Stimulated activated CD8-positive, alpha-beta memory T cell treated with anti-CD3 and anti-CD28 coated beads, Interleukin-7, amount 100 ng/mL, for 48 hours (primary cell): ENCODE data around the gene SLC35F3.

Experiments used
- DNase-seq, 2 donors: peaks; one replicate each; pipeline ENCODE4 v3.0.0-alpha.2; 2020; ENCODE audit warnings: low read depth in 1 of 2; ENCODE audit errors: extremely low read depth in 1 of 2

SLC35F3 gene

DNA sequence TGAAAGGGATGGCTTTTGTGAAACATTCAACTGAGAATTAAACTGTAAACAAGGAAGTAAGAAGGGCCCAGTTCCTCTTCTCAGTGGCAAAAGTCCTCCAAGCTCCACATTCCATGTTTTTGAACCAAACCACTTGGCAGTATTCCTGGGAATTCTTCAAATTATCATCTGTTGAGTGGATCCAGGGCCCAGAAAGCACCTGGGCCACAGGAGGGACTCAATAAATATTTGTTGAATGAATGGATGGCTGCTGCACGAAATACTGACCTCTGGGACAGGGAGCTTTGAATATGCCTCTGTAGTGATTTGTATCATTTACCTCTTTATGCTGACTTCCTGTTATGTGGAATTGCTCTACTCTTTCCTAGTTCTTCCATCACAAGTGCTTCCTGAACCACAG, 4.7 kb downstream of the SLC35F3 start:
- DNase-seq: no peak

GRCh38 chr1:233912447-233912846, 8.0 kb downstream of the SLC35F3 start:
- no peak for DNase-seq

- no peak for DNase-seq
Observed at GRCh38 chr1:233912909-233913308, 8.4 kb downstream of the SLC35F3 start.

DNA sequence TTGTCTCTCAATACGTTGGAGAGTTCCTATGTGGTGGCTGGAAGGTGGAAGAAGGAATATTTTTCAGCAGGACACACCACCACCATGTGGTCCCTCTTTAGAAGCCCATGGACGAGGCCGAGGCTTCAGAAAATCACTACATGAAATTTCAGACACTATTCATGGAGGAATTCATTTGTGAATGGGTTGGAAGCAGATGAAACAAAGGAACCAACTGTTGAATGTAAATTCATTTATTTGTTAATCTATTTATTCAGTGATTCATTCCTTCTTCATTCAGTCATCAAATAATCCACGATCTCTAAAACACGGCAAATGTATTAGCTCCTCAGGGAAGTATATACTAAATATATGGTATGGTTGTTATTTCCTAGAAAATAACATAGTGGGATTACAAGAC, 12.2 kb downstream of the SLC35F3 start:
- DNase-seq: no peak

DNA sequence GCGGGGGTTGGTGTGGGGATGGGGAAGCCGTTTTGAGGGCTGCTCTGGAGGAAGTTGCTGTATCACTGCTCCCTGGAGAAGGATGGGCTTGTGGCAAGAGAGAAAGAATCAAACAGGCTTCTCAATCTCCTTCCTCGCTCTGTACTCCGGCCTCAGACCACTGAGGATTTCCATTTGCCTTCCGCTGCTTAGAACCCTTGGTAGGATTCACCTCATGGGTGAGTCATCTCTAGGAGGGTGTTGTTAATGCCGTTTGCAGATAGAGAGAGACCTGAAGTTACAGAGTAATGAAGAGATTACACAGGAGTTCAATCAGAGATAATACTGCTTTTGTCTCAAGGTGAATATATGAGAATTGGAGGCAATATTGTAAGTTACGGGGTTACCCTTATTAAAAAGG, 15.3 kb downstream of the SLC35F3 start:
- no peak for DNase-seq

- no peak for DNase-seq
Observed at GRCh38 chr1:233928123-233928522, 23.6 kb downstream of the SLC35F3 start.

- DNase-seq: no peak
Observed at GRCh38 chr1:233933339-233933738, 28.9 kb downstream of the SLC35F3 start.

DNA sequence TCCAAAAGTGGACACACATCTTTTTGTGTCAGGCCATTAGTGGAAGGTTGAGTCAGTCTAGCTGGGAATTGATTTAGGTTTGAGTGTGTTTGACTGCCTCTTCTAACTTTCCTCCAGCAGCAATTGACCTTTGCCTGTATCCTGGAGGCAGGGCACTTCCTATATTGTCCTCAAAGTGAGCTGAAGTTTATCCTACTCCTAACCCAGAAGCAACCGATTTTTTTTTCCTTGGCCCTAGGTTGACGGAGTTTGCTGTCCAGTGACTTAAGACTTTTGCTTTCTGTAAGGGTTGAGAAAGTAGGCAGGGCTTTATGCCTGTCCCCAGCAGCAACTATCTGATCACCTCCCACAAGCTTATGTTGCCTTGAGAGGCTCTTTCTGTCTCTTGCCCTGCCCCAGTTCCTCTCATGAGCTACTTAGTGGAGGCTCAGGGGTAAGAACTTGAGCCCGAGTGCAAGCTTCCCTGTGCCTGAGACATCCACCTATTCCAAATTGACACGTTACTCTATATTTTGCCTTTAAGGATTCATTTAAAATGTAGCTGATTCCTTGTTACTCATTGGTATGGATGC, 30.9 kb downstream of the SLC35F3 start:
- no peak for DNase-seq

GRCh38 chr1:233936422-233936821, 31.9 kb downstream of the SLC35F3 start:
- DNase-seq: no peak

DNA sequence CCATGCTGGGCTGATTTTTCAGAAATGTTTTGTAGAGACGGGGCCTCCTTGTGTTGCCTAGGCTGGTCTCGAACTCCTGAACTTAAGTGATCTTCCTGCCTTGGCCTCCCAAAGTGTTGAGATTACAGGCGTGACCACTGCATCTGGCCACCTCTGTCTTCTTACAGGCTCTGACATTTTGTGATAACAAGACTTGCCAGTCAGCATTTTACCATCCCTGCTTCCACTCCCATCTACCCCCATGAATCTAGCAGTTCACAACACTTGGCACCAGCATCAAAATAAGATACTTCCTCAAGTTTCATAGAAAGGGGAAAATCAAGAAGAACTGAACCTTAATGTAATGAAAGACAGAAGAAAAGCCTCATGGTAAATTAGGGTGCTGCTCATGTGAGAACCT, 32.4 kb downstream of the SLC35F3 start:
- DNase-seq: no peak

DNA sequence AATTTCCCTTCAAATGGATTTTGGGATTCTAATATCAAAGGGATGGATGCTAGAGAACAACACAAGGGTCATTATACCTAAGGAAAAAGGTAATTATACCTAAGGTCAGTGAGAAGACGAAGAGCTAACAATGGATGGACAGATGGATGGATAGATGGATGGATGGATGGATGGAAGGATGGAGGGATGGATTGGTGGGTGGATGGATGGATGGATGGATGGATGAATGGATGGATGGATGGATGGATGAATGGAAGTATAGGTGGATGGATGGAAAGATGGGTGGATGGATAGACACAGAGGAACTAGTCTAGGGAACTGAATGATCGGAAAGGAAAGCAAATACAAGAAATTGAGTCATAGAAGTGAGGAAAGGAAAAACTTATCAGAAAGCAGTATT, 34.0 kb downstream of the SLC35F3 start:
- no peak for DNase-seq

DNA sequence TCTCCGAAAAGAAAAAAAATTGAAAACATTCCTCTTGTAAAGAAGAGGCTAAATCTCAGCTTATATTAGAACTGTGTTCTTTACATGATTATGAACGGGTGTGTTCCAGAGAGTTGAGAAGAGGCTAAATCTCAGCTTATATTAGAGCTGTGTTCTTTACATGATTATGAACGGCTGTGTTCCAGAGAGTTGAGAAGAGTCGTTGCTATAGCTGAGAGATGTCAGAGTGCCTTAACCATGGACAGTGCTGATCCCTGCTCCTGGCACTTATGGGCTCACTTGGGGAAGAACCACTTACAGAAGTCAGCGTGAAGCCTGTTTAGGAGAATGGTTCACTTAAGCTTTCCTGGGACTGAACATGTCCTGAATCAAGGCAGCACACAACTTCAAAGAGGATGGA, 35.0 kb downstream of the SLC35F3 start:
- DNase-seq: no peak

GRCh38 chr1:233940908-233941307, 36.4 kb downstream of the SLC35F3 start:
- no peak for DNase-seq

DNA sequence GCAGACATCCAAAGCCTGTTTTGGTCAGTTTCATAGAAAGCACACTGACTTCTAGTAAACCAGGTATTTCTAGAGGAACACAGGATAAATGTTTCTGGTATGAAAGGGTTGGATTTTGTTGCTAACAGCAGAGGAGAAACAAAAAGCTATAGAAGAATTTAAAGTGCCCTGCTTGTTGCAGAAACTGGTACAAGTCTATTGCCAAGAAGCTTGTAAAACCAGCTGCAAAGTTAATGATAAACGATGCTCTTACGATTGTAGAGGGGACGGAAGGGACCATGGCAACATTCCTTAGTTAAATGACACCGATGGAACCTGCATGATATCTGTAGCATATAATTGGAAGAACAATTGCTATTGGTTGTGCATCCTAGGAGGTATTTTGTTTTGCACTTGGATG, 40.1 kb downstream of the SLC35F3 start:
- no peak for DNase-seq

DNA sequence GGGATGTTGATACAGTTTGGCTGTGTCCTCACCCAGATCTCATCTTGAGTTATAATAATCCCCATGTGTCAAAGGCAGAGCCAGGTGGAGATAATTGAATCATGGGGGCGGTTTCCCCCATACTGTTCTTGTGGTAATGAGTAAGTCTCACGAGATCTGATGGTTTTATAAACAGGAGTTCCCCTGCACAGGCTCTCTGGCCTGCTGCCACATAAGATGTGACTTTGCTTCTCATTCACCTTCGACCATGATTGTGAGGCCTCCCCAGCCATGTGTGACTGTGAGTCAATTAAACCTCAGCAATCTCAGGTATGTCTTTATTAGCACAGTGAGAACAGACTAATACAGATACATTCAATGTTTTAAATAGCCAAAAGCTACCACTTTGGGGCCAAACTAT, 41.1 kb downstream of the SLC35F3 start:
- DNase-seq: no peak

GRCh38 chr1:233945979-233946378, 41.5 kb downstream of the SLC35F3 start:
- DNase-seq: no peak

GRCh38 chr1:233946724-233947123, 42.2 kb downstream of the SLC35F3 start:
- no peak for DNase-seq

DNA sequence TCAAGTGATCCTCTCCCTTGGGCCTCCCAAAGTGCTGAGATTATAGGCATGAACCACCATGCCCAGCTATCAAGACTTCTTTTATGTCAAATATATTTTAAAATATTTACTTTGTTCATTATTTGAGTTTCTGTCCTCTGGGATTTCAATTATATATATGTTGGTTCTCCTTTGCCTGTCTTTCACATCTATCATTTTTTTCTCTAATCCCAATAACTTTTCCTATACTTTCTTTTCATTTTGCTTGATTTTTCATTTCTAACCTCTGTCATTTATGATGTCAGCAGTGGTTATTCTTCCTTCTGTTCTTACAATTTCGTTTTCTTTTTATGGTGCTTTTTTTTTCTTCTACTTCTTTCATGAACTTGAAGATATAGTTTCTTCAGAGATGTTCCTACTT, 47.3 kb downstream of the SLC35F3 start:
- DNase-seq: no peak

- no peak for DNase-seq
Observed at GRCh38 chr1:233957691-233958090, 53.2 kb downstream of the SLC35F3 start.

DNA sequence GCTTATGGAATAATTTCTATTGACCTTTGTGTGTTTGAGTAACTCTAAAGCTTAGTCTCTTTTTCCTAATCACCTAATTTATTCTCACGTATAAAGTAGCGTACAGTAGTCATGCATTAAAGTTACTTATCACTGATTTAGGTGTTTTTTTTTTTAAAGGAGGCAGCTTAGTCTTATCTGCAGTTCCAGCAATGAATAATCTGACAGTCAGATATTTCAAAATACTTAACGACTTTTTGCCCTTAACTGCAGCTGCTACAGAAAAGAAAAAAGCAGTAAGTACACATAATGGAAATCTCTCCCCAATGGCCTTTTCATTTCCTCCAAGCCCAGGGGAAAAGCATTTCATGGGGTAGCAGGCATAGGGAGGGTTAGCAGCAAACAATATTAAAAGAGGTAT, 54.6 kb downstream of the SLC35F3 start:
- no peak for DNase-seq

DNA sequence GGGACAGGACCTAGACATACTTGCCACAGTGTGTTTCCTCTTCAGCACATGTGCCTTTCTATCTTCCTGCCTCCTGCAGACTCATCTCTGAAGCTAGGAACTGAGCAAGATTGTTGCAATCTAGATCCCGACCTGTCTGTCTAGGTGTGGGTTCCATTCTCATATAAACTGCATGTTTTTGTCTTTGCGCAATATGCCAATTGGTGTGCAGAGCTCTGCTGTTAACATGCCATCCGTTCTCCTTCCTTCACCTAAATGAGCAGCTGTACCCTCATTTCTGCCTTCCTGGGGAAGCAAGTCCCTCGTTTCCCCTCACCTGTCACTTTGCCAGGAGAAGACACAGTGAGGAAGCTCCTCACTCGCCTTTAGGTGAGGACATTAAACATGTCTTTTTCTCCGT, 55.5 kb downstream of the SLC35F3 start:
- no peak for DNase-seq

DNA sequence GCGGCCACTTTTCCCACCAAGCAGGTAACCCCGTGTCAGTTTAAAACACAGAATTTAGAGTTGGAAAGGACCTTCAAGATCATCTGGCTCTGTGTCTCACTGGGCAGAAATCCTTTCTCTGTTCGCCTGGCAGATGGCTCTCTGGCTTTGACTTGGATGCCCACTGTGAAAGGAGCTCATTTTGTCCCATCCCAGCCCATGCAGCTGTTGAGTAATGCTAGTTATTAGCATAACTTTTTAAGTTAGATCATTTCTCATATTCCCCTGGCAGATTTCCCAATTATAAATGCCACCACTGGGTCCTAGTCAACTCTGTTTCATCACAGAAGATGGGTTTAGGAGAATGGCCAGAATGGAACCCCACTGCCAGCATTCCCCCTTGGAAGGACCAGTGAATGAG, 55.9 kb downstream of the SLC35F3 start:
- no peak for DNase-seq

GRCh38 chr1:233962878-233963277, 58.4 kb downstream of the SLC35F3 start:
- DNase-seq: no peak

DNA sequence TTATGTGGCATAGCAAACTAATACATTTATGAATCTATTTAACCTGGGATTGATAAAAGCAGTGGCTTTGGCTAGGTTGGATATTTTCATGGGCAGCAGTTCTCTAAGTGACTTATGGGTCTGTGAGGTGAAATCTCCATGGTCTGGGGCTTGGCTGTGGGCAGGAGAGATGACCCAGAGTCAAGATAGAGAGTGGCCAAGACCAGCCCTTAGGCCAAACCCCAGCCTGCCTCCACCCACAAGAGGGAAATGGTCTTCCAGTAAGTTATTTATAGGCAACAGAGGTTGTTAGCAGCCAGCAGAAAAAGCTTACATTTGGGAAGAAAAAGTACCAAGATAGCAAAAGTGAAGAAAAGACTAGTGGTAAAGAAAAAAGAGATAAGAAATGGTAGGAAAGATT, 61.4 kb downstream of the SLC35F3 start:
- no peak for DNase-seq
